CD1c-positive myeloid dendritic cell (primary cell): Measurements from ENCODE around the gene DHRS3.
"Not testable (repeated sequence)": the region's sequence is repeated elsewhere in the genome, so short reads cannot be mapped to it uniquely, and the experiment has no call there.

Experiments used
- DNase-seq: peaks from one replicate; pipeline ENCODE4 v3.0.0-alpha.2; 2016; ENCODE audit errors: extremely low spot score

DHRS3 gene

DNA sequence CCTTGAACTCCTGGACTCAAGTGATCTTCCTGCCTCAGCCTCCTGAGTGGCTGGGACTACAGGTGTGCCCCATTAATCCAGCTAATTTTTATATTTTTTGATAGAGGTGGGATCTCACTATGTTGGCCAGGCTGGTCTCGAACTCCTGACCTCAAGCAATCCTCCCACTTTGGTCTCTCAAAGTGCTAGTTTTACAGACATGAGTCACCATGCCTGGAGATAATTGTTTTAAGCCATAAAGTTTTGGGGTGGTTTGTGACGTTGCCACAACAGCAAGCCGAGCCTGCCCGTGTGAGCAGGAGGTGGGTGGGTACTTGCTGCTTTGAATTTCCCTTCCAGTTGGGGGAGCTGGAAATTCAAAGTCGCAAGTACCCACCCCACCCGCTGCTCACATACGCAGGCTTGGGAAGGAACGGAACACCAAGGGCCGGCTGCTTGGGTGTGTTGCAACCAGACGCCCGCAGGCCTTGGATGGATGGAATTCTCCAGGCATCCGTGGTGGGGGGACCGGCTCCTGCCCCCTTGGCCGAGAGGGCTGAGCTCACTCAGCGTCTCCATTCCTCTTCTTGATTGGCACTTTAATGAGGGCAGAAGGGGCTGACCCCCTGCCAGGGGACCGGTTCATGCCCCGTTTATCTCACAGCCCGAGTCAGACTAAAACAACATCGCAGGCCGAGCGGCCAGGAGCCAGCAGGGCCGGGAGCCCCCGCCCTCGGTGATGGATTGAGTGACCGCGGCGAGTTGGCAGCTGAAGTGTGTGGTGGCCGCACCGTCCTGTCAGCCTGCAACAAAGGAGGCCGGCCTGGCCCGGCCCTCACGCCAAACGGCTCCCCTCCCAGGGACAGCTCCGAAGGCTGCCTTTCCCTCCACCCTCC, 78.1 kb downstream of the DHRS3 start:
- DNase-seq, result no peak

- DNase-seq, result no peak
Observed at GRCh38 chr1:12539320-12539704, 78.7 kb downstream of the DHRS3 start.

DNA sequence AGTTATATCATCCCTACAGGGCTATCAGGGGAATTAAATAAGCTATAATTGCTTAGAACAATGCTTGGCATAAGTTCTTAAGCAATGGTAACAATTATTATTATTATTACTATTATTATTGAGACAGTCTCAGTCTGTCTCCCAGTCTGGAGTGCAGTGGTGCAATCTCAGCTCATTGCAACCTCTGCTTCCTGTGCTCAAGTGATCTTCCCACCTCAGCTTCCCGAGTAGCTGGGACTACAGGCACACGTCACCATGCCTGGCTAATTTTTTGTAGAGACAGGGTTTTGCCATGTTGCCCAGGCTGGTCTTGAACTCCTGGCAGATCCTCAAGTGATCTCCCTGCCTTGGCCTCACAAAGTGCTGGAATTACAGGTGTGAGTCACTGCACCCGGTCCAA, 79.5 kb downstream of the DHRS3 start:
- not testable (repeated sequence) for DNase-seq

DNA sequence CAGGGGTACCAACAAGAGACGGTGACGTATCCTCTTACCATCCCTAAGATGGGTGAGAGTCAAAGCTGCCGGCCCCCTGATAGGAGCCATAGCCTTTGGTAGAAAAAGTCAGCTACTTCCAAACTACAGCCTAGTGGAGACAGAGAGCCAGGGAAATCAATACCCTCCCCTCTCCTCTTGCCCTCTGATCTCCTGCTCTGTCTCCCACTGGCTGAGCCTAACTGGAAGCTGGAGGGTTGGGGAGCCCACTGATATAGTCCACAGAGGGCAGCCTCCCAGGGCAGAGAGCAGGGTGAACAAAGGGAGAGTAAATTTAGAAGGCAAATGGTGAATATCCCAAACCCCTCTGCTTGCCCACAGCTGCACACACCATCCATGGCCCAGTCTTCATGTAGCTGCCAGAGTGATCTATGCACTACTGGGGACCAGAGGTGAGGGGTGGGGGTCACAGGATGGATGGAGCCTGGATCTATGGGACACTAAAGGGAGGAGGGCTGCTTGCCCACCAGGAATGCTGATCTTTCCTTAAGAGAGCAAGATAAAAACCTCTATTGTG, 80.0 kb downstream of the DHRS3 start:
- DNase-seq, result no peak

DNA sequence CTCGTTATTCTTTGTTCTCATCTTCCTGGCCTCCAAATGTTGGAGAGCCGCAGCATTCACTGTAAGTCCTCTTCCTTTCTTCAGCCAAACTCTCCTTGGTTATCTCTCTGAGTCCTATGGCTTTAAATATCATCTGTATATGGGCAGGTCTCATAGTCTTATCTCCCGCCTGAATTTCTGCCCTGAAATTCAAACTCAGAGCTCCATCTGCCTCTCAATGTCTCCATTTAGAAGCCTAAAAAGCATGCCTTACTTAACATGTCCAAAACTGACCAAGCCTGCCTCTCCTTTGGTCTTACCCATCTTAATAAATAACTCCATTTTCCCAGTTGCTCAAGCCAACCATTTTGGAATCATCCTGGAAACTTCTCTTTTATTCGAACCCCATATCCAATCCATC, 80.7 kb downstream of the DHRS3 start:
- no peak for DNase-seq

DNA sequence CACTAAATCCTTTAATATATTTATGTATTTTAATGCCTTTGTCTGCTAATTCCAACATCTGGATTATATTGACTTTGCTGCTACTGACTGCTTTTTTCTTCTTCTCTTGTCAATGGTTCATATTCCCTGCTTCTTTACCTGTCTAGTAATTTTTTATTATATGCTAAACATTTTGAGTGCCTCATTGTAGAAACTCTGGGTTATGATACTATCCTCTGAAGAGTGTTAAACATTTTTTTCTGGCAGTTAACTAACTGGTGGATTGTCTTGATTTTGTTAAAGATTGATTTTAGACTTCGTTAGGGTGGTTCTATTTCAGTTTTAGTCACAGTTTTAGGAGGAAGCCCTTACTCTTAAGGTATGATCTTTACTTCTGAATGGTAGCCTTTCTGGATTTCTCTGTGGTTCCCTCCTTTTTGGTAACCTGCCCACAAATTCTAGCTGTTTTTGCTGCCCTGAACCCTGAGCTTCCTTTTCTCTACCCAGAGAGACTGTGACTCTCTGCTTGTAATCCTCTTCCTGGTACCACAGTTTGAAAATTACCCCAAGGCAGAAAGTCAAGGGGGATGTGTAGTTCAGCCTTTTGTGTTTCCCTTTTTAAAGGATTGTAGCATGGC, 81.9 kb downstream of the DHRS3 start:
- no peak for DNase-seq

GRCh38 chr1:12532405-12533315, 85.3 kb downstream of the DHRS3 start:
- no peak for DNase-seq

DNA sequence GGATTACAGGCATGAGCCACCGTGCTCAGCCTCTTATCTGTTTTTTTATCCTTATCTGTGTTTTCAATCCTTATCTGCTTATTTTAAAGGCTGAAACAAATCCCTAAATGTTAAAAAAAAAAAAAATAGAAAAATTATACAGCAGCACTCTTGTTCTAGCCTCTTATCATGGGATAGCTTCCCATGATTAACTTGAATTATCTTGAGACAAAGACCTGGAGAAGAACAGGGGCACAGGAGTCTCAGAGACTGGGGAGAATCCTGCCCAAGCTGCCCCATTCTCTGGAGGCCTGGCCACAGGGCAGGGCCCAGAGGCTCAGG, 86.9 kb downstream of the DHRS3 start:
- no peak for DNase-seq

- no peak for DNase-seq
Observed at GRCh38 chr1:12530462-12531178, 87.4 kb downstream of the DHRS3 start.

DNA sequence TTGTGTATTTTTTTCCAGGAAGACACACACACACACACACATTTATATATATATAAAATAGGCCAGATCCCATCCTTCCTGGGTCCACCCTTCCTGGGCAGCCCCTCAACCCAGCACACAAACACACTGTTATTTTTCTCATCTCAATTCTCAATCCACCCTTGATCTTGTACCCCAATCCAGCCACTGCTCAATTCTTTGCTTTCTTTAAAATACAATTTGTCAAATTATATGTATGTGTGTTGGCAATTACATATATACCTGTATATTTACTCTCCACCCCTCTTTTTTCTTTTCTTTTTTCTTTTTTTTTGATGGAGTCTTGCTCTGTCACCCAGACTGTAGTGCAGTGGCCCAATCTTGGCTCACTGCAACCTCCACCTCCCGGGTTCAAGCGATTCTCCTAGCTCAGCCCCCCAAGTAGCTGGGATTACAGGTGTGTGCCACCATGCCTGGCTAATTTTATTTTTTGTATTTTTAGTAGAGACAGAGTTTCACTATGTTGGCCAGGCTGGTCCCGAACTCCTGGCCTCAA, 88.3 kb downstream of the DHRS3 start:
- DNase-seq, result no peak

DNA sequence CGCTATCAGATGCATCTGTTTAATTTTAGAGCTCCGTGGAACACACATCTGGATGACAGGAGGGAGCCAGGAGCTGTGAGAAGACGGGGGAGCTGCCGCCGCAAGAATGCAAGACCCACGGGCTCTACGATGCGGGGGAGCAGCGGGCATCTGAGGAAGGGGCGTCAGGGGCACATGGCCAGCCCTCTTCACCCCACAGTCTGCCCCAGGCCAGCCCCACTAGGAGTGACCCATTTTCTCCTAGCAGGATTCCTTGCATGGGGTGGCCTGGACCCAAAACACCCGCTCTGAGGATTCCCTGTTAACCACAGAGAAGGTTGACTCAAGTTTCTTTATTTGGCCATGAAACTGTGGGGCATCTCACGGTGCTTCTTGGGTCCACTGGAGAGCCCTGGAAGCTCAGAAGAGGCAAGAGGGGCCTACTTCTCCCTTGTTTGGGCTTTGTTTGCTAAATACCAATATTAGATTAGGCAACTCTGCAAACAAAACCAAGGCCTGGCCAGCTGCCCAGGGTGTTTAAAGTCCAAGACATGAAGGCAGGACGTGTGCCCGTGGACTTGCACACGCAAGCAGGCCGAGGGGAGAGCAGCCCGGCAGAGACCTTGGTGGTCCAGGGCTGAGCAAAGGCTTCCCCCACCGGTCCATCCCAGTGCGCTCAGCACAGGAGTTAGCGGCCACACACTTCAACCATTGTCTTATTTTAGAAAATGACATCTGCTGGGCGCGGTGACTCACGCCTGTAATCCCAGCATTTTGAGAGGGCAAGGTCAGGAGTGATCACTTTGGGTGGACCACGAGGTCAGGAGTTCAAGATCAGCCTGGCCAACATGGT, 89.8 kb downstream of the DHRS3 start:
- peak; percentile 5 for DNase-seq

DNA sequence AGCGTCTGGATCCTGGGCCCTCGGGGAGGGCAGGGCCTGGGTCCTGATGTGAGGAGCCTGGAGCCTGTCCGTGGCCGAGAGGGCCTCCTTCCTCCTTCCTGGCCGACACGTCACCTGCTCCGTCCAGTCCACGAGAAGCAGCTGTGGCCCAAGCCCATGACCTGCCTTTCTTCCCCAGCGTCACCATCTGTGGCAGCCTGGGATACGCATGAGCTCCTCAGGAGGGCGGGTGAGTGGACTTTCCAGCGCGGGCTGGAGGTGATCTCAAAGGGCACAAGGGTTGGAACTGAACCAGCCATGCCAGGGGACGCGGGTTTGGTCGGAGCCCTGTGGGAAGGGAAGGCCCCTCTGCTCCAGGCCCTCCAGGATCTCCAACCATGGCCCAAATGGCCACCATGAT, 90.4 kb downstream of the DHRS3 start:
- DNase-seq, result no peak

DNA sequence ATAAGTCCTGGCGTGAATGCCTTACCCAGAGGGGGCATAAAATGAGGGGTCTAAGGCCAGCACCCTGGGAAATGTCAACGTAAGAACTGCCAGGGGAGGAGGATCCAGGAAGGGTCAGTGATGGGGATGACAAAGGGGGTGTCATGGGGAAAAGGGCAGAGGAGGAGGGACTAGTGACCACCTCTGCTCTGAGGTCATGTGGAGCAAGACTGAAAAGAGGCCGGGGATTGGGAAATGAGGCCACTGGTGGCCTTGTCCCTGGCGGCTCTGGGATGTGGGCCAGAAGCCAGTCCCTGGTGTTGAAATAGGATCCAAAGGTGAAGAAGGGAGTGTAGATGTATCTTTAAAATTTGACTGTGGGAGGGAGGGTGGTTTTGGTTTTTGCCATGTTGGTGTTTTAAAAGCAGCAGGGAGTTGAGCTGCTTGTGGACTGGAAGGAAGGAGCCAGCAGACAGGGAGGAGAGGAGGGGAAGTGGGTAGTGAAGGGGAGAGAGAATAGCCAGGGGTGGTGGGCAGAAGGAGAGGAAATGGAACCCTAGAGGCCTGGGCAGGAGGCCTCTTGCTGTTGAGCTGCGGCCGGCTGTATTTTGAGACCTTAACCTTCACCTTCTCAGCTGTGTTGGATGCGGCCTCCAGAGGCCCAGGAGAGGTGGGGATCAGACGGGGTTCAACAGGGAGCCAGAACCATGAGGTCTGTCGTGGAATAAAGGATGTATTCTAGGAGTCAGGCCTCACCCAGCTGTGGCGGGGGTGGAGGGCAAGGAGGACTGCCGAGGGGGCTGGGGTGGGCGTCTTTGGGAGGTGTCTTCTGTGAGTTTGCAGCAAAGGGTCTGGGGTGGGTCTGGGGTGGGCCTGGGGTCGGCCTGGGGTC, 92.5 kb downstream of the DHRS3 start:
- DNase-seq, result peak; percentile 14

DNA sequence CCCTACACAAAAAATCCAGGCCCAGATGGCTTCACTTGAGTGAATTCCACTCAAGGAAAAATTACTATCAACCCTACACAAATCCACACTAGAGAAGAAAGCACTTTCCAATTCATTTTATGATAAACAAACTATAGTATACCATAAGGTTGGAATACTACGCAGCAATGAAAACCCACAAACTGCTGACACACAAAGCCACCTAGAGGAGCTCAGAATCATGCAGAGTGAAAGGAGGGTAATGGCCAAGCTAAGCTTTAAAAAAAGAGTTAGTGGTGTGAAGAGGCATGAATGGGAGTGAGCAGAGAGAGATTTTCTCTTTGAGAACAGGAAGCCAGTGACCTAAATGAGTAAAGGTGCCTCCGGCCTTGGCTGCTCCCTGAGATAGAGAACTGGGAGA, 93.7 kb downstream of the DHRS3 start:
- DNase-seq, result no peak

DNA sequence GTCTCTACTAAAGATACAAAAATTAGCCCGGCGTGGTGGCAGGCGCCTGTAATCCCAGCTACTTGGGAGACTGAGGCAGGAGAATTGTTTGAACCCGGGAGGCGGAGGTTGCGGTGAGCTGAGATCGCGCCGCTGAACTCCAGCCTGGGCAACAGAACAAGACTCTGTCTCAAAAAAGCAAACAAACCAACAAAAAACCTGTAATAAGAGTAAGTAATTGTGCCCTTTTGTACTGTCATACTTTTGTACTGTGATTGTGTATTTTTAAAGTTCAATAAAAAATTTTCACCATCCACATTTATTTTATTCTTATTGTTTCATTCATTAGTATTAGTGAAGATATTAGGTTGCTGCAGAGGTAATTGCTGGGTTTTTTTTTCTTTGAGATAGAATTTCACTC, 95.2 kb downstream of the DHRS3 start:
- not testable (repeated sequence) for DNase-seq

DNA sequence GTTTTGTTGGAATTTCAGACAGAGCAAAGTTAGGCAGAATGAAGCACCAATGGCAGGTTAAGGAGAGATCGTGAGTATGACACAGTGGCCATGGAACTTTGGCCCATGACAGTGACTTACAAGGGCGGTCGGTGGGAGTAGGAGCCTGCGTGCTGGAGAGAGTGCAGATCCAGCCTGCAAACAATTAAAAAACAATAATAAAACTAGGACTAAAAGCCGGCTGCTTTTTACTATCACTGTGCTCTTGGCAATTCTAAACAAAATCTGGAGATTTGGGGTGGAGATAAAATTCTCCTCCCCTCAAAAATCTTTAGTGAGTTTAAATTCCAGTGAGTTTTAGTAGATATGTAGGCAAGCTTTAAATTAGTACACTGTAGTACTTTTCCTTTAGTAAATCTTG, 96.9 kb downstream of the DHRS3 start:
- DNase-seq, result no peak

DNA sequence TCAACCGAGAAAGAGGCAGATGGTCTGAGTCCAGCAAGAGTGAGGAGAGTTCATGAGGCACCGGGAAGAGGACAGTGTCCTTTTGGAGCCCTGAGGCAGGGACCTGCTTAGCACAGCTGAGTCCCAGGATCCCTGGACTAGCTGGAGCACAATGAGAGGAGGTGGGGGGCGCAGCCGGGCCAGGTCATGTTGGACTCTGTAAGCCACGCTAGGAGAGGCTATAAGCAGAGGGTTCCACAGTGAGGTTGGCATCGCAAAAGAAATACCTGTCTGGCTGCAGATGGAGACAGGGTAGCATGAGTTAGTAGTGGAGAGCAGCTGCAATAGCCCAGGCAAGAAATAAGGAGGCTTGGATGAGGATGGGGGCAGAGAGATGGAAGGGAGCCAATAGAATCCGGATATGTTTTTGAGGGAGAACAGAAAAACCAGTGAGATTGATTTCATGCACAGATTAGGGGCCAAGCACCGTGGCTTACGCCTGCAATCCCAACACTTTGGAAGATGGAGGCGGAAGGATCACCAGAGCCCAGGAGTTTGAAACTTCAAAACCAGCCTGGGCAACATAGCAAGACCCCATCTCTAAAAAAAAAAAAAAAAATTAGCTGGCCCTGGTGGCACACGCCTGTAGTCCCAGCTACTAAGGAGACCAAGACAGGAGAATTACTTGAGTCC, 98.2 kb downstream of the DHRS3 start:
- DNase-seq, result no peak

- DNase-seq, result no peak
Observed at GRCh38 chr1:12518931-12519692, 98.9 kb downstream of the DHRS3 start.
